Measurements from ENCODE around the gene FGR. TPM values are rescaled to one million over a fixed set of nuclear protein-coding genes. Genes with fewer than 3 reads are reported as not detected.

FGR gene
- total and polyA plus RNA-seq, 2 of the 13 experiments (the other 11 are each of a cell fraction or from before 2014, with no cell fraction given) = not detected

- TF ChIP-seq ZSCAN21 (CRISPR knock-in tag; IDR thresholded peaks at IDR 0.05; ENCODE audit: borderline replicate concordance) (peak; percentile 62; the same call in 1 of the 2 replicates), SMARCC2 (IDR thresholded peaks at IDR 0.05) (no peak), ZBTB38 (CRISPR knock-in tag; IDR thresholded peaks at IDR 0.05) (peak; percentile 56), HMG20B (CRISPR knock-in tag; conservative IDR thresholded peaks at IDR 0.05) (peak; percentile 84), ZNF337 (CRISPR knock-in tag; IDR thresholded peaks at IDR 0.05; ENCODE audit: borderline replicate concordance, low read depth) (0 out of 2 replicates have a peak, but pooled peaks have one; percentile 19), ETV6 (CRISPR knock-in tag; conservative IDR thresholded peaks at IDR 0.05) (peak; percentile 74), THAP9 (CRISPR knock-in tag; IDR thresholded peaks at IDR 0.05; ENCODE audit: borderline replicate concordance) (peak; percentile 57; the same call in 1 of the 2 replicates), SSRP1 (CRISPR knock-in tag; IDR thresholded peaks at IDR 0.05) (0 out of 2 replicates have a peak, but pooled peaks have one; percentile 79), ZBTB2 (CRISPR knock-in tag; IDR thresholded peaks at IDR 0.05; ENCODE audit: low read depth) (no peak), THAP11 (CRISPR knock-in tag; IDR thresholded peaks at IDR 0.05) (peak; percentile 85), ZNF563 (CRISPR knock-in tag; IDR thresholded peaks at IDR 0.05) (no peak), ZNF251 (CRISPR knock-in tag; IDR thresholded peaks at IDR 0.05) (no peak), ZNF703 (CRISPR knock-in tag; IDR thresholded peaks at IDR 0.05; ENCODE audit: borderline replicate concordance) (no peak), KLF13 (CRISPR knock-in tag; IDR thresholded peaks at IDR 0.05) (no peak), ZNF503 (CRISPR knock-in tag; IDR thresholded peaks at IDR 0.05) (peak; percentile 65; the same call in 1 of the 2 replicates), NRL (CRISPR knock-in tag; IDR thresholded peaks at IDR 0.05; ENCODE audit: borderline replicate concordance) (peak; percentile 52), NFATC3 (CRISPR knock-in tag; IDR thresholded peaks at IDR 0.05) (no peak), EP300 (IDR thresholded peaks at IDR 0.05; ENCODE audit: low read depth in 2 of 2, low read length in 2 of 2) (peak; percentile 40 to 88; a peak in 3 of 4 replicates), EP300 (CRISPR knock-in tag; IDR thresholded peaks at IDR 0.05; ENCODE audit: borderline replicate concordance) (peak; percentile 88), HIC2 (CRISPR knock-in tag; IDR thresholded peaks at IDR 0.05; ENCODE audit: low read depth) (peak; percentile 99)
These were observed 71.2 kb downstream of the FGR start (continued) for GRCh38 chr1:27563591-27564471.
